Measurements from ENCODE around the gene NLRP6. TPM values are rescaled to one million over a fixed set of nuclear protein-coding genes. Genes with fewer than 3 reads are reported as not detected.

Gene NLRP6
- total RNA-seq, 6 experiments from 2014 or later, result not detected

DNA sequence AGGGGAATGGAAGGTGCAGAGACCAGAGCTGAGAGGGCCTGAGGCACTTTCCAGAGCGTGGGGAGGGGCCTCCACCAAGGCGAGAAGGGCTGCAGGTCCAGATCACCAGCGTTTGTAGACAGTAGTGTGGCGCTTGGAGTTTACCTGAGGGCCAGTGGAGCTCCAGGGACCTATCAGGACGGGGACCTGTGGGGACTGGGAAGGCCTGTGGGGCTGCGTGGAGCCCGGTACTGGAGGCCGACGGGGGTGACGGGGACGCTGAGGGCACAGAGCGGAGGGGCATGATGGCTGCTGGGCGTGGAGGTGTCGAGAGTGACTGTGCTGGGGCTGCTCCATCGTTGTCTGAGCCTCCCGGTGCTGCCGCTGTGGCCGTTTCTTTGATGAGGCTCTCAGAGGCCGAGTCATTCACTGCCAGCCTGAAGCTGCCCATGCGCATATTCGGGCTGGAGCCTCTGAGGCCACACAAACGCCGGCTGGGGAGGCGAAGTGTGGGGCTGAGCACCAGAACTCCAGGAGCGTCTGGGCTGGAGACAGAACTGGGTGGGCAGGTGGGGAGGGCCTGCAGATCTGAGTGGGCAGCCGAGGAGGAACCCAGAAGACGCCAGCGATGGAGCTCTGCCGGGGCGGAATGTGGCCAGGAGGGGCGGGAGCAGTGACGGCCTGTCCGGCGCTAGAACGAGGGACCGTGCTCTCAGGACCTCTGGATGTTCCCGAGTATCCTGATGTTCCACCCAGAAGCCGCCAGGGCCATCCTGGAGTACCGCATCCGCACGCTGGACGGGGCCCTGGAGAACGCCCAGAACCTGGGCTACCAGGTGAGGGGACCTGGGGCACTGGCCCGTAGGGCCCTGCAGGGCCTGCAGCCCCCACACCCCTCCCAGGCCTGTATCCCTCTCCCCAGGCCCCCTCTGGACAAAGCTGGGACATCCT lies 13.3 kb downstream of the NLRP6 start:
- Mint-ChIP-seq H3K27ac (no peak overlapping the region), H3K27me3 (ENCODE audit: insufficient read depth) (peaks cover 3% of the 10 kb centered on the region; the same call in 1 of the 2 replicates)

DNA sequence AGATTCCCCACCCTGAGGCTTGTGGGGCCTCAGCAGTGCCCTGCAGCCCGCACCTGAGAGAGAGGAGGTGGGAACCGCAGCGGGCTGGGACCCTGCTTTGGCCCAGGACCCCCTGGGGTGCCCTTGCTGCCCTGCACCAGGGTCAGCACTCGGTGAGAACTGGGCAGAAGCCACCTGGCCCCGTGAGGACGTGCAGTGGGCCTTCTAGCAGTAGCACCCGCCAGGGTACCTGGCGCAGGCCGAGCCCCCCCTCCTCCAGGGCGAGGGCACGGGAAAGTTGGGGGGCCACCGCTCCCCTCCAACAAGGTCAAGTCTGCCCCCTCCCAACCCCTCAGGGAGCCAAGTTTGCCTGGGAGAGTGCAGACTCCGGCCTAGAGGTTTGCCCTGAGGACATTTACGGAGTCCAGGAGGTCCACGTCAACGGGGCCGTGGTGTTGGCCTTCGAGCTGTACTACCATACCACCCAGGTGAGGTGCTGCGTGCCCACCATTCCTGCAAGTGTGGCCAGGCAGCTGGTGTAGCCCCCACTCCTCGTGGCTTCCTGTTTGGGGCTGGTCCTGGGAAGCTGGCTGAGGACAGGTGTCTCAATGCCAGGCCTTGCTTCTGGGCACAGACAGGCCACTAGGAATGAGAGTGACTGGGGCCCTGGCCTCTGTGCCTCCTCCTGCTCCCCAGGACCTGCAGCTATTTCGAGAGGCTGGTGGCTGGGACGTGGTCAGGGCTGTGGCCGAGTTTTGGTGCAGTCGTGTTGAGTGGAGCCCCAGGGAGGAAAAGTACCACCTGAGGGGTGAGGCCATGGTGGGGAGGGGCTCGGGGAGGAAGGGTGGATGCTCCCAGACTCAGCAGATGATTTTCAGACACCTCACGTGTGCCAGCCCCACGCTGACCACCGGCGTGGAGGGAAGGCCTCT lies 14.3 kb downstream of the NLRP6 start:
- Mint-ChIP-seq H3K4me3 (no peak overlapping the region), H3K36me3 (ENCODE audit: low read depth) (no peaks in the 10 kb centered on the region), H3K4me1 (ENCODE audit: low read depth) (no peaks in the 10 kb centered on the region), H3K9me3 (no peaks in the 10 kb centered on the region), H3K27ac (no peak overlapping the region), H3K27me3 (ENCODE audit: insufficient read depth) (no peaks in the 10 kb centered on the region)
- TF ChIP-seq, protein P1, sequence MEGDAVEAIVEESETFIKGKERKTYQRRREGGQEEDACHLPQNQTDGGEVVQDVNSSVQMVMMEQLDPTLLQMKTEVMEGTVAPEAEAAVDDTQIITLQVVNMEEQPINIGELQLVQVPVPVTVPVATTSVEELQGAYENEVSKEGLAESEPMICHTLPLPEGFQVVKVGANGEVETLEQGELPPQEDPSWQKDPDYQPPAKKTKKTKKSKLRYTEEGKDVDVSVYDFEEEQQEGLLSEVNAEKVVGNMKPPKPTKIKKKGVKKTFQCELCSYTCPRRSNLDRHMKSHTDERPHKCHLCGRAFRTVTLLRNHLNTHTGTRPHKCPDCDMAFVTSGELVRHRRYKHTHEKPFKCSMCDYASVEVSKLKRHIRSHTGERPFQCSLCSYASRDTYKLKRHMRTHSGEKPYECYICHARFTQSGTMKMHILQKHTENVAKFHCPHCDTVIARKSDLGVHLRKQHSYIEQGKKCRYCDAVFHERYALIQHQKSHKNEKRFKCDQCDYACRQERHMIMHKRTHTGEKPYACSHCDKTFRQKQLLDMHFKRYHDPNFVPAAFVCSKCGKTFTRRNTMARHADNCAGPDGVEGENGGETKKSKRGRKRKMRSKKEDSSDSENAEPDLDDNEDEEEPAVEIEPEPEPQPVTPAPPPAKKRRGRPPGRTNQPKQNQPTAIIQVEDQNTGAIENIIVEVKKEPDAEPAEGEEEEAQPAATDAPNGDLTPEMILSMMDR (IDR thresholded peaks at IDR 0.05), result no peak
- DNase-seq, result no peak

More for the DNA sequence above, 13.3 kb downstream of the NLRP6 start:
- Mint-ChIP-seq H3K4me3 (no peak overlapping the region), H3K4me1 (ENCODE audit: low read depth) (no peaks in the 10 kb centered on the region), H3K36me3 (ENCODE audit: low read depth) (no peaks in the 10 kb centered on the region), H3K9me3 (no peaks in the 10 kb centered on the region)
- no peak for DNase-seq
- TF ChIP-seq, protein P1 (IDR thresholded peaks at IDR 0.05), result no peak

DNA sequence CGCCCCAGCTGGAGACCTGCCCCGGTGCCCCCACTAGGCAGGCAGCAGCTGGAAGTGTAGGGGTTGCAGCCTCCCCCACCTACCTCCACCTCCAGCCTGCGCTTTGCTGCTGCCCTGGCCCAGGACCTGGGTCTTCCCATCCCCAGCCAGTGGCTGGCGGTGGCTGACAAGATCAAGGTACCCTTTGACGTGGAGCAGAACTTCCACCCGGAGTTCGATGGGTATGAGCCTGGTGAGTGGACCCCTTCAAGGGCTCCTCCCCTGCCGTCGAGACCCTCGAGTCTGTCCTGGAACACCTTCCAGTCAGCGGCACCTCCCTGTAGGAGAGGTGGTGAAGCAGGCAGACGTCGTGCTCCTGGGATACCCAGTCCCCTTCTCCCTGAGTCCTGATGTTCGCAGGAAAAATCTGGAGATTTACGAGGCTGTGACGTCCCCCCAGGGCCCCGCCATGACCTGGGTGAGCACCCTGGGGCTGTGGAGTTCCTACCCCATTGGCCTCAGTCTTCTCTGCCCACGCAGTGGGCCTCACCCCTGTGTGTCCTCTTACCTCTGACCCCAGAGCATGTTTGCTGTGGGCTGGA lies 15.2 kb downstream of the NLRP6 start:
- H3K9me3 Mint-ChIP-seq, result no peaks in the 10 kb centered on the region
- DNase-seq, result no peak
- TF ChIP-seq, protein P1 (IDR thresholded peaks at IDR 0.05), result no peak
- no peaks in the 10 kb centered on the region for H3K27me3 Mint-ChIP-seq (ENCODE audit: insufficient read depth)
- H3K4me3 Mint-ChIP-seq, result no peak overlapping the region
- H3K4me1 Mint-ChIP-seq (ENCODE audit: low read depth), result no peaks in the 10 kb centered on the region
- no peaks in the 10 kb centered on the region for H3K36me3 Mint-ChIP-seq (ENCODE audit: low read depth)
- no peak overlapping the region for H3K27ac Mint-ChIP-seq

DNA sequence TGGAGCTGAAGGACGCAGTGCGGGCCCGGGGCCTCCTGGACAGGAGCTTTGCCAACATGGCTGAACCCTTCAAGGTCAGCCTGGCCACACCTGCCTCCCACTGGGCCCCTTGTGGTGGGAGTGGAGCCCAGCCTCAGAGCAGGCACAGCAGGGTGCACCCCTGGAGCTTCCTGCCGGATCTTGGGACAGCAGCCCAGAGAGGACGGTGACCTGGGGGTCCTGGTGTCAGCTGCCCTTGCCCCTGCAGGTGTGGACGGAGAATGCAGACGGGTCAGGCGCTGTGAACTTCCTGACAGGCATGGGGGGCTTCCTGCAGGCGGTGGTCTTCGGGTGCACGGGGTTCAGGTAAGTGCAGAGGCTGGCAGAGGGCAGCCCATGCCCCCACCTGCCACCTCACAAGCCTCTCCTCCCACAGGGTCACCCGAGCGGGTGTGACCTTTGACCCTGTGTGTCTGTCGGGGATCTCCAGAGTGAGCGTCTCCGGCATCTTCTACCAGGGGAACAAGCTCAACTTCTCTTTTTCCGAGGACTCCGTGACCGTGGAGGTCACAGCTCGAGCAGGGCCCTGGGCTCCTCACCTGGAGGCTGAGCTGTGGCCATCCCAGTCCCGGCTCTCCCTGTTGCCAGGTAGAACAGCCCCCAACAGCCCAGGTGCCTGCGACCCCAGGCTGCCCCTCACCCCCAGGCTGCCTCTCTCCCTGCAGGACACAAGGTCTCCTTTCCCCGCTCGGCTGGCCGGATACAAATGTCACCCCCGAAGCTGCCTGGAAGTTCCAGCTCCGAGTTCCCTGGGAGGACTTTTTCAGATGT lies 15.8 kb downstream of the NLRP6 start:
- Mint-ChIP-seq H3K36me3 (ENCODE audit: low read depth) (no peaks in the 10 kb centered on the region), H3K27me3 (ENCODE audit: insufficient read depth) (no peaks in the 10 kb centered on the region), H3K27ac (no peak overlapping the region), H3K9me3 (no peaks in the 10 kb centered on the region), H3K4me3 (no peak overlapping the region), H3K4me1 (ENCODE audit: low read depth) (no peaks in the 10 kb centered on the region)
- TF ChIP-seq, protein P1 (IDR thresholded peaks at IDR 0.05), result no peak
- no peak for DNase-seq

DNA sequence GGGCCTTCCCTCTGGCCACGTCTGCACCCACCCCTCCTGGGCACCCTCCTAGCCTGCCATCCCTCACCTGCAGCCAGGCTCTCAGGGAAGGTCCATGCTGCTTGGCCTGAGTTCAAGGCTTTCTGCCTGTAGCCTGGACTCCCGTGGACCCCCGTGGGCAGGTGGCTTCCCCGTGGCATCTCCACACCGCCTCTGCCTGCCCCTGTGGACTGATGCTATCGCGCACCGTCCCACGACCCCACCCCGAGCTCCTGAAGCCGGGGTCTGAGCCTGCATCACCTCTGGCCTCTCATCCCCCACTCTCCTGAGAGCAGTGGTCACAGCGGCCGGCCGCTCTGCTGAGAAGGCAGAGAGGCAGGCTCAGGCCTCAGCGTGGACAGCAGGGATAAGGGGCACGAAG lies 16.6 kb downstream of the NLRP6 start:
- TF ChIP-seq, protein P1 (IDR thresholded peaks at IDR 0.05), result no peak
- Mint-ChIP-seq H3K36me3 (ENCODE audit: low read depth) (no peaks in the 10 kb centered on the region), H3K4me1 (ENCODE audit: low read depth) (no peaks in the 10 kb centered on the region), H3K9me3 (no peaks in the 10 kb centered on the region), H3K27ac (no peak overlapping the region), H3K4me3 (no peak overlapping the region), H3K27me3 (ENCODE audit: insufficient read depth) (no peaks in the 10 kb centered on the region; the same call in 1 of the 2 replicates)
- DNase-seq, result no peak

Measured in HFFc6 (cell line).